GM23338 (cell line): ENCODE measurements around the gene MECP2. TPM values are rescaled to one million over a fixed set of nuclear protein-coding genes. Genes with fewer than 3 reads are reported as not detected.

Experiments
- ATAC-seq: fragments of 200-7000 bp; cut with Tn5 transposase; 3 replicates; pipeline ENCODE4 v1.9.1; 2020
- DNase-seq: peaks from one replicate; pipeline ENCODE4 v3.0.0-alpha.2; 2015; ENCODE audit warnings: low spot score
- H2AFZ ChIP-seq: fragments of 200-600 bp; sonication (generic); 2 replicates; pipeline ENCODE4 v1.8.0; 2016; ENCODE audit warnings: antibody characterized with exemption, mild to moderate bottlenecking, moderate library complexity
- H3F3A ChIP-seq: fragments of 200-600 bp; sonication (generic); replicated peaks from 2 replicates; pipeline ENCODE4 v1.8.0; 2017; ENCODE audit warnings: antibody characterized with exemption, mixed run types, low read depth
- H3K27ac ChIP-seq: fragments of 200-600 bp; sonication (generic); 2 replicates; pipeline ENCODE4 v1.6.1; 2016; ENCODE audit warnings: low read depth
- H3K27me3 ChIP-seq: fragments of 200-600 bp; sonication (generic); 2 replicates; pipeline ENCODE4 v1.8.0; 2016; ENCODE audit warnings: mild to moderate bottlenecking, mixed run types, moderate library complexity; ENCODE audit not compliant: insufficient read depth
- H3K36me3 ChIP-seq: fragments of 200-600 bp; sonication (generic); 2 replicates; pipeline ENCODE4 v1.8.0; 2016; ENCODE audit warnings: mild to moderate bottlenecking; ENCODE audit not compliant: insufficient read depth
- H3K4me1 ChIP-seq: fragments of 200-600 bp; sonication (generic); 2 replicates; pipeline ENCODE4 v1.8.0; 2016; ENCODE audit warnings: mild to moderate bottlenecking, moderate library complexity; ENCODE audit not compliant: insufficient read depth
- H3K4me2 ChIP-seq: fragments of 200-600 bp; sonication (generic); 2 replicates; pipeline ENCODE4 v1.7.1; 2017; ENCODE audit warnings: mixed run types
- H3K4me3 ChIP-seq: fragments of 200-600 bp; sonication (generic); 2 replicates; pipeline ENCODE4 v1.6.1; 2016; ENCODE audit warnings: mixed run types
- H3K79me2 ChIP-seq: fragments of 200-600 bp; sonication (generic); replicated peaks from 2 replicates; pipeline ENCODE4 v1.8.0; 2017; ENCODE audit warnings: mild to moderate bottlenecking; ENCODE audit not compliant: insufficient read depth
- H3K9me2 ChIP-seq: fragments of 200-600 bp; sonication (generic); 2 replicates; pipeline ENCODE4 v1.8.0; 2017; ENCODE audit not compliant: insufficient read depth
- H4K20me1 ChIP-seq: fragments of 200-600 bp; sonication (generic); replicated peaks from 2 replicates; pipeline ENCODE4 v1.8.0; 2017; ENCODE audit warnings: mild to moderate bottlenecking; ENCODE audit not compliant: insufficient read depth
- H3K27ac Mint-ChIP-seq: 2 replicates; pipeline ENCODE4 v1.8.0; 2020; ENCODE audit warnings: inconsistent platforms, mild to moderate bottlenecking, moderate library complexity, mixed read lengths
- H3K27me3 Mint-ChIP-seq: 3 replicates; pipeline ENCODE4 v1.8.0; 2022; ENCODE audit warnings: low read depth, mild to moderate bottlenecking, moderate library complexity, mixed read lengths, inconsistent platforms; ENCODE audit not compliant: insufficient read depth, poor library complexity
- H3K36me3 Mint-ChIP-seq: 3 replicates; pipeline ENCODE4 v1.8.0; 2021; ENCODE audit warnings: low read depth, mild to moderate bottlenecking, inconsistent platforms, moderate library complexity, mixed read lengths
- H3K4me1 Mint-ChIP-seq: 3 replicates; pipeline ENCODE4 v1.8.0; 2020; ENCODE audit warnings: mild to moderate bottlenecking, inconsistent platforms, mixed read lengths
- H3K4me3 Mint-ChIP-seq: 3 replicates; pipeline ENCODE4 v1.8.0; 2021; ENCODE audit warnings: moderate library complexity, mild to moderate bottlenecking, inconsistent platforms, mixed read lengths
- H3K9me3 Mint-ChIP-seq: 3 replicates; pipeline ENCODE4 v1.8.0; 2020; ENCODE audit warnings: moderate library complexity, mild to moderate bottlenecking, inconsistent platforms, mixed read lengths
- CREB1 ChIP-seq: fragments of 250-450 bp; sonication (Bioruptor Pico); IDR thresholded peaks from 2 replicates; pipeline ENCODE4 v1.5.0; 2020; ENCODE audit warnings: low read depth, mild to moderate bottlenecking, moderate library complexity
- CTCF ChIP-seq, 2 experiments: fragments of 200-600 bp in 1 of 2; sonication (generic) in 1 of 2; conservative IDR thresholded peaks; 2 replicates each; pipeline versions ENCODE4 v1.5.1 to v1.6.1; 2016 to 2017; ENCODE audit warnings: antibody characterized with exemption in 2 of 2, low read depth in 2 of 2, mild to moderate bottlenecking in 2 of 2, moderate library complexity in 1 of 2
- ETS1 ChIP-seq: IDR thresholded peaks from 2 replicates; pipeline ENCODE4 v1.6.1; 2016; ENCODE audit warnings: antibody characterized with exemption
- EZH2 ChIP-seq: fragments of 200-600 bp; sonication (generic); IDR thresholded peaks from one replicate; pipeline ENCODE4 v1.8.0; 2017; ENCODE audit warnings: antibody characterized with exemption, mild to moderate bottlenecking, low read depth; ENCODE audit not compliant: unreplicated experiment
- EZH2phosphoT487 ChIP-seq: fragments of 200-600 bp; sonication (generic); IDR thresholded peaks from one replicate; pipeline ENCODE4 v1.8.1; 2018; ENCODE audit warnings: antibody characterized with exemption; ENCODE audit not compliant: unreplicated experiment
- JUNB ChIP-seq: IDR thresholded peaks from one replicate; pipeline ENCODE4 v1.6.1; 2016; ENCODE audit warnings: antibody characterized with exemption; ENCODE audit not compliant: unreplicated experiment
- NANOG ChIP-seq: IDR thresholded peaks from 2 replicates; pipeline ENCODE4 v1.6.1; 2016; ENCODE audit warnings: antibody characterized with exemption, borderline replicate concordance
- POLR2AphosphoS5 ChIP-seq: IDR thresholded peaks from 2 replicates; pipeline ENCODE4 v1.6.1; 2016; ENCODE audit warnings: antibody characterized with exemption, low read depth
- REST ChIP-seq: IDR thresholded peaks from one replicate; pipeline ENCODE4 v1.6.1; 2018; ENCODE audit warnings: antibody characterized with exemption; ENCODE audit not compliant: unreplicated experiment
- STAT1 ChIP-seq: IDR thresholded peaks from one replicate; pipeline ENCODE4 v1.6.1; 2016; ENCODE audit warnings: antibody characterized with exemption; ENCODE audit not compliant: unreplicated experiment
- ZNF114 ChIP-seq: fragments of 250-450 bp; sonication (Bioruptor Pico); IDR thresholded peaks from 2 replicates; pipeline ENCODE4 v1.5.0; 2020; ENCODE audit warnings: mild to moderate bottlenecking, moderate library complexity
- ZNF331 ChIP-seq: fragments of 250-450 bp; sonication (Bioruptor Pico); IDR thresholded peaks from 2 replicates; pipeline ENCODE4 v1.5.0; 2020; ENCODE audit warnings: low read depth, mild to moderate bottlenecking, moderate library complexity
- ZNF462 ChIP-seq: fragments of 250-450 bp; sonication (Bioruptor Pico); IDR thresholded peaks from 2 replicates; pipeline ENCODE4 v1.5.0; 2020; ENCODE audit warnings: mild to moderate bottlenecking, moderate library complexity
- polyA plus RNA-seq: library from polyadenylated mRNA; unstranded; fragments of >200 nt; fragmentation: Nextera tagmentation; extraction: Ambion mirVana; gene quantifications from 2 replicates; pipeline ENCODE4 v1.2.1, GENCODE V29; 2016
- total RNA-seq: library from RNA; depleted of rRNA; stranded (reverse); fragments of >200 nt; shearing (Covaris generic); gene quantifications from 2 replicates; pipeline ENCODE4 v1.2.3, GENCODE V29; 2014

The MECP2 gene
- total and polyA plus RNA-seq, 2 experiments from 2014 or later, result 27.7 to 32.7 TPM

- H3K27me3 ChIP-seq, result no peaks in the 10 kb centered on the region
- H3K27ac ChIP-seq, result no peak overlapping the region
- H3K36me3 Mint-ChIP-seq, result peaks cover 13% of the 10 kb centered on the region
- peaks cover 26% of the 10 kb centered on the region for H3K4me1 Mint-ChIP-seq
- H3K36me3 ChIP-seq, result no peaks in the 10 kb centered on the region
- no peak for ATAC-seq
- no peak for DNase-seq
- H3K27ac Mint-ChIP-seq, result no peak overlapping the region
- no peaks in the 10 kb centered on the region for H3F3A ChIP-seq
- no peak overlapping the region for H2AFZ ChIP-seq
- no peak for TF ChIP-seq EZH2phosphoT487
- no peak for TF ChIP-seq ETS1
- no peak for TF ChIP-seq STAT1
- TF ChIP-seq JUNB, result no peak
- TF ChIP-seq CREB1, result no peak
- no peak for TF ChIP-seq ZNF462
- TF ChIP-seq CTCF (conservative IDR thresholded peaks at IDR 0.05; ENCODE audit: low read depth in 2 of 2), result no peak
- TF ChIP-seq NANOG, result no peak
- no peak for TF ChIP-seq EZH2
- TF ChIP-seq ZNF114 (CRISPR knock-in tag), result no peak
- no peak for TF ChIP-seq POLR2AphosphoS5
- TF ChIP-seq REST, result no peak
- no peak for TF ChIP-seq ZNF331
- no peaks in the 10 kb centered on the region for H3K9me3 Mint-ChIP-seq
- no peak overlapping the region for H3K4me3 Mint-ChIP-seq
- no peaks in the 10 kb centered on the region for H3K4me1 ChIP-seq
- no peak overlapping the region for H3K4me2 ChIP-seq
- H3K9me2 ChIP-seq, result no peaks in the 10 kb centered on the region
- no peaks in the 10 kb centered on the region for H4K20me1 ChIP-seq
- H3K4me3 ChIP-seq, result no peak overlapping the region
- H3K79me2 ChIP-seq, result peaks cover 31% of the 10 kb centered on the region
- H3K27me3 Mint-ChIP-seq, result no peaks in the 10 kb centered on the region
Measured at GRCh38 chrX:154050113-154050495, 47.4 kb downstream of the MECP2 start.
